Caco-2 (cell line): ENCODE data around the gene CMTR1. TPM values are rescaled to one million over a fixed set of nuclear protein-coding genes. Genes with fewer than 3 reads are reported as not detected.

ENCODE experiments used
- BruUV-seq: library from RNA; stranded (reverse); fragments of 400-500 nt; replicated peaks from 2 replicates; lab custom pipeline; 2021; lab: Mats Ljungman, UMichigan
- CTCF ChIA-PET: fragments of 300-600 bp; sonication (Branson Sonifier 250); formaldehyde crosslinking; loops from one replicate; lab custom pipeline; 2022; ENCODE audit warnings: antibody characterized with exemption; lab: Charles Lee
- POLR2A ChIA-PET: fragments of 300-600 bp; sonication (Branson Sonifier 250); formaldehyde crosslinking; loops from one replicate; lab custom pipeline; 2022; ENCODE audit warnings: antibody characterized with exemption; lab: Charles Lee
- DNase-seq, 2 experiments: peaks; one replicate each; pipeline versions ENCODE4 v3.0.0 to v3.0.0-alpha.2; 2020 to 2022
- H3K27me3 ChIP-seq: replicated peaks from 2 replicates; pipeline ENCODE4 v1.6.0; 2011; ENCODE audit warnings: low read length; ENCODE audit not compliant: control insufficient read depth, insufficient read depth
- H3K36me3 ChIP-seq: 2 replicates; pipeline ENCODE4 v1.5.1; 2011; ENCODE audit warnings: low read length; ENCODE audit not compliant: control insufficient read depth, insufficient read depth
- H3K4me1 ChIP-seq: fragments of 250-450 bp; sonication (Bioruptor Pico); 2 replicates; pipeline ENCODE4 v1.5.1; 2020; ENCODE audit warnings: mild to moderate bottlenecking
- H3K4me3 ChIP-seq: 2 replicates; pipeline ENCODE4 v1.5.1; 2011; ENCODE audit warnings: low read depth, mild to moderate bottlenecking, control low read depth, low read length
- H3K9me3 ChIP-seq: fragments of 250-450 bp; sonication (Bioruptor Pico); 2 replicates; pipeline ENCODE4 v1.5.1; 2020; ENCODE audit warnings: mild to moderate bottlenecking, moderate library complexity
- H3K27ac Mint-ChIP-seq: one replicate; pipeline ENCODE4 v1.8.0; 2022; ENCODE audit warnings: mixed read lengths; ENCODE audit not compliant: unreplicated experiment
- H3K27me3 Mint-ChIP-seq: one replicate; pipeline ENCODE4 v1.8.0; 2022; ENCODE audit warnings: mixed read lengths; ENCODE audit not compliant: insufficient read depth, unreplicated experiment
- H3K36me3 Mint-ChIP-seq: one replicate; pipeline ENCODE4 v1.8.0; 2022; ENCODE audit warnings: mild to moderate bottlenecking, mixed read lengths; ENCODE audit not compliant: insufficient read depth, unreplicated experiment
- H3K4me1 Mint-ChIP-seq: one replicate; pipeline ENCODE4 v1.8.0; 2022; ENCODE audit warnings: low read depth, mixed read lengths; ENCODE audit not compliant: unreplicated experiment
- H3K4me3 Mint-ChIP-seq: one replicate; pipeline ENCODE4 v1.8.0; 2022; ENCODE audit warnings: mild to moderate bottlenecking, moderate library complexity, mixed read lengths; ENCODE audit not compliant: unreplicated experiment
- H3K9me3 Mint-ChIP-seq: one replicate; pipeline ENCODE4 v1.8.0; 2022; ENCODE audit warnings: mixed read lengths; ENCODE audit not compliant: unreplicated experiment
- intact Hi-C: fragments of 100-400 bp; cut with micrococcal nuclease; formaldehyde crosslinking; loops from one replicate; pipeline ENCODE4 v1.10.0; 2022; ENCODE audit not compliant: unreplicated experiment
- total RNA-seq: library from RNA; stranded (reverse); gene quantifications from 2 replicates; pipeline ENCODE4 v1.2.3, GENCODE V29; 2022
- TF ChIP-seq, protein P1 (sequence below), 2 experiments: fragments of 200-600 bp in 1 of 2; IDR thresholded peaks; 1 replicate in 1 of 2; 2 replicates in 1 of 2; pipeline versions ENCODE4 v1.5.1 to v1.8.0; 2011 to 2022; ENCODE audit warnings: antibody characterized with exemption in 1 of 2, control low read depth in 1 of 2, inconsistent platforms in 1 of 2, low read depth in 1 of 2, low read length in 1 of 2, mild to moderate bottlenecking in 1 of 2, moderate library complexity in 1 of 2; ENCODE audit not compliant: insufficient read depth in 1 of 2, severe bottlenecking in 1 of 2, unreplicated experiment in 1 of 2

The CMTR1 gene
- total RNA-seq, 1 experiment from 2014 or later, result 40.8 TPM

DNA sequence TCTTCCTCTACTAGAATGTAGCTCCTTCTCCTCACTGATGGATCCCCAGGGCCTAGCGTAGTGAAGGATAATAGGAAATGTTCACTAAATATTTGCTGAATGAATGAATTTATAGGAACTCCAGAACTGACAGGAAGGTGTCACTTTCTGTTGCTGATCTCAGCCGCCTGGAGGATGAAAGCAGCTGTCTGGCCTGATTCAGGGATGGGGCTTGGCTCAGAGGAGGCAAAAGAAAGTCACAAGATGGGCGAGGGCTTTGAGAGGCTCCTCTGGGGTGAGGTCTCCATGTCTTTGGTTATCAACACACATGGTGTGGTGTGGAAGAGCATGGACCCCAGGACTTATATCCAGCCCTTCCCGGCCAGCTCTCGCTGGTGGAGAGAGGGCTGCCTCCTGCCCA lies 78.2 kb downstream of the CMTR1 start:
- peak overlapping the region; percentile 62 for H3K4me3 Mint-ChIP-seq
- no peaks in the 10 kb centered on the region for H3K36me3 Mint-ChIP-seq
- no peaks in the 10 kb centered on the region for H3K36me3 ChIP-seq
- peak overlapping the region; percentile 86 for H3K27ac Mint-ChIP-seq
- no TSS peak for BruUV-seq
- no peaks in the 10 kb centered on the region for H3K9me3 Mint-ChIP-seq
- H3K4me3 ChIP-seq, result no peak overlapping the region
- no peaks in the 10 kb centered on the region for H3K9me3 ChIP-seq
- TF ChIP-seq, protein P1, sequence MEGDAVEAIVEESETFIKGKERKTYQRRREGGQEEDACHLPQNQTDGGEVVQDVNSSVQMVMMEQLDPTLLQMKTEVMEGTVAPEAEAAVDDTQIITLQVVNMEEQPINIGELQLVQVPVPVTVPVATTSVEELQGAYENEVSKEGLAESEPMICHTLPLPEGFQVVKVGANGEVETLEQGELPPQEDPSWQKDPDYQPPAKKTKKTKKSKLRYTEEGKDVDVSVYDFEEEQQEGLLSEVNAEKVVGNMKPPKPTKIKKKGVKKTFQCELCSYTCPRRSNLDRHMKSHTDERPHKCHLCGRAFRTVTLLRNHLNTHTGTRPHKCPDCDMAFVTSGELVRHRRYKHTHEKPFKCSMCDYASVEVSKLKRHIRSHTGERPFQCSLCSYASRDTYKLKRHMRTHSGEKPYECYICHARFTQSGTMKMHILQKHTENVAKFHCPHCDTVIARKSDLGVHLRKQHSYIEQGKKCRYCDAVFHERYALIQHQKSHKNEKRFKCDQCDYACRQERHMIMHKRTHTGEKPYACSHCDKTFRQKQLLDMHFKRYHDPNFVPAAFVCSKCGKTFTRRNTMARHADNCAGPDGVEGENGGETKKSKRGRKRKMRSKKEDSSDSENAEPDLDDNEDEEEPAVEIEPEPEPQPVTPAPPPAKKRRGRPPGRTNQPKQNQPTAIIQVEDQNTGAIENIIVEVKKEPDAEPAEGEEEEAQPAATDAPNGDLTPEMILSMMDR (IDR thresholded peaks at IDR 0.05; ENCODE audit: insufficient read depth in 1 of 2, low read depth in 1 of 2, low read length in 1 of 2, severe bottlenecking in 1 of 2, unreplicated experiment in 1 of 2), result no peak
- no peaks in the 10 kb centered on the region for H3K27me3 Mint-ChIP-seq
- peaks cover 78% of the 10 kb centered on the region for H3K4me1 ChIP-seq
- intact Hi-C loops, result no loop called here
- peaks cover 57% of the 10 kb centered on the region for H3K4me1 Mint-ChIP-seq
- H3K27me3 ChIP-seq, result no peaks in the 10 kb centered on the region
- CTCF ChIA-PET, result no interaction called here
- DNase-seq, result no peak
- POLR2A ChIA-PET, result no interaction called here

DNA sequence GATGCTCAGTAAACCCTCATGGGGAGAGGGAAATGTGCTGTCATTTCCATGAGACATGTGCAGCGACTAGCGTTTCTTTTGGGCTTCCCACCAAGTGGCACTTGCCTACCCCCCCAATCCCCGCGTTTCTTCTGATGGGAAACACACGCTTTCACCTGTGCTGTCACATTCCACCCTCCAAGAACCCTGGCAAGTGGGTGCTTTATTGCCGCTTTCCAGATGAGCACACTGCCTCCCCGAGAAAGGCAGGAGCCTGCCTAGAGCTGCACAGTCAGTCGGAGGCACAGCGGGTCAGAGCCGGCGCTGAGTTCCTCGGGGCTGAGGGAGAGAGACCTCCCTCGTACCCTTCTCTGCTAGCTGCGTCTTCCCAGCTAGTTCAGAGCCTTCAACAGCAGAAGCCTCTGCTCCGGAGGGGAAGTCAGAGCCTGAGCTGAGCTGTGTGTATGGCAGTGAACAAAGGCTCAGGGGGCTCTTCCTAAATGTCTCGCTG lies 78.9 kb downstream of the CMTR1 start:
- Mint-ChIP-seq H3K36me3 (no peaks in the 10 kb centered on the region), H3K4me3 (peak overlapping the region; percentile 62), H3K27me3 (no peaks in the 10 kb centered on the region), H3K4me1 (peaks cover 53% of the 10 kb centered on the region), H3K9me3 (no peaks in the 10 kb centered on the region), H3K27ac (peak overlapping the region; percentile 86)
- H3K9me3 ChIP-seq, result no peaks in the 10 kb centered on the region
- no TSS peak for BruUV-seq
- H3K27me3 ChIP-seq, result no peaks in the 10 kb centered on the region
- no peak overlapping the region for H3K4me3 ChIP-seq
- TF ChIP-seq, protein P1 (IDR thresholded peaks at IDR 0.05; ENCODE audit: insufficient read depth in 1 of 2, low read depth in 1 of 2, low read length in 1 of 2, severe bottlenecking in 1 of 2, unreplicated experiment in 1 of 2), result no peak
- H3K36me3 ChIP-seq, result no peaks in the 10 kb centered on the region
- POLR2A ChIA-PET, result interaction anchor here (0.5 to 0.9 kb wide), 2 partner anchors 12 to 1127 kb away, joined by 3 to 4 read pairs; no protein-coding TSS in a partner anchor
- H3K4me1 ChIP-seq, result peaks cover 74% of the 10 kb centered on the region
- CTCF ChIA-PET, result interaction anchor here (1.1 to 1.3 kb wide), 4 partner anchors 26 to 178 kb away, joined by 3 to 13 read pairs (median 4); no protein-coding TSS in a partner anchor
- intact Hi-C loops, result no loop called here
- DNase-seq, result no peak

DNA sequence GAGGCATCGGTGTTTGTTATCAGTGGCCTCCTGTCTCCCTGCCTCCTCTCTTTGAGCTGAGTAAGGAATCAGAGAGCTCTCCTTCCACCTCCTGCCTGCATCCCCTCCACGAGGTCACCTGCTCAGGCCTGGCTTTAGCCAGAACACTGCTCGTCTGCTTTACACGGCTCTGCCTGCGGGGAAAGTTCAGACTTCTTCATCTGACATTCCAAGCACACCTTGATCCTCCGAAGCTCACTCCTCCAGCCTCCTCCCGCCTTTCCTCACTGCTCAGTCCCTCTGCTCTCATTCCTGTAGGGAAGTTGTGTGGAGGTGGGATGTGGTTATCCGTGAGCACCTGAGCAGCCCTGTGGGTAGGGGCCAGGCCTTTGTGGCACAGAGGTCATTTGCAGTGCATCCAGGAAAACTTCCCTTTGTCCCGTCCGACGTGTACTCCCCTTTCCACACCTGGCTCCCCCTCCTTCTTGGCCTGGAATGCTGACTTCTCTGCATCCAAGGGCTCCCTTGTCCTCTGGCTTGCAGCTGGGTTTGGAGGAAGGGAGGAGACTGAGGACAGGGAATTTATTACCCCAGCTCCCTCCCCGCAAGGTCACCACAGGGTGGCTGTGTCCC lies 79.5 kb downstream of the CMTR1 start:
- H3K27ac Mint-ChIP-seq, result peak overlapping the region; percentile 86
- ChIA-PET CTCF (interaction anchor here (0.7 to 1.3 kb wide), 5 partner anchors 13 to 177 kb away, joined by 3 to 13 read pairs (median 4); partner anchors contain the start of gene CCDC167), POLR2A (interaction anchor here (0.5 to 0.9 kb wide), 2 partner anchors 12 to 1127 kb away, joined by 3 to 4 read pairs; no protein-coding TSS in a partner anchor)
- no peaks in the 10 kb centered on the region for H3K9me3 Mint-ChIP-seq
- H3K4me3 Mint-ChIP-seq, result peak overlapping the region; percentile 62
- H3K36me3 Mint-ChIP-seq, result no peaks in the 10 kb centered on the region
- TF ChIP-seq, protein P1 (IDR thresholded peaks at IDR 0.05; ENCODE audit: insufficient read depth in 1 of 2, low read depth in 1 of 2, low read length in 1 of 2, severe bottlenecking in 1 of 2, unreplicated experiment in 1 of 2), result no peak
- Histone ChIP-seq H3K4me3 (no peak overlapping the region), H3K9me3 (no peaks in the 10 kb centered on the region), H3K36me3 (no peaks in the 10 kb centered on the region), H3K4me1 (peaks cover 69% of the 10 kb centered on the region), H3K27me3 (no peaks in the 10 kb centered on the region)
- peak; percentile 71 to 91 for DNase-seq
- intact Hi-C loops, result no loop called here
- H3K27me3 Mint-ChIP-seq, result no peaks in the 10 kb centered on the region
- peaks cover 52% of the 10 kb centered on the region for H3K4me1 Mint-ChIP-seq
- no TSS peak for BruUV-seq
